ENCODE data around the gene SMIM27.

The SMIM27 gene

DNA sequence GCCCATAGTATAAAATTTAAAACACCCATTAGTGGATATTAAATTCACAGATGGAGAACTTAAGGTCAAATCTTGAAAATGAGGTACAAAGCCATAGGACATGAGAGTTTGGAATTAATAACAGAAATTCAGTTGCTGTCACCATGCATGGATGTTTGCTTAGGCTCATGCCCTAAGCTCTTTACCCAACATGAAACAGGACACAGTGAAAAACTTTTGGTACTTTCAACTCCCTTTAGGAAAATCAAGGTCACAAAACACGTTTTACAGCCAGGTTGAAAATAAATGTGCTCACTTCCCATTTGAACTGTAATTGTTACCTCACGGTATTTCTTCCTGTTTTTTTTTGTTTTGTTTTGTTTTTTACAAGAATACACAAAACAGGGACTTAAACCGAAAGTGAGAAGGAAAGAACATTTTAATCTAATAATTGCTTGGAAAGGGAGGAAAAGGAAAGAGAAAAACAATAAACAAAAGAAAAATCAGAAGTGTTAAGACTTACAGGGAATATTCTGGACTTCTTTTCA, 6.3 kb downstream of the SMIM27 start:
- no peak for DNase-seq (ENCODE audit: low spot score)

DNA sequence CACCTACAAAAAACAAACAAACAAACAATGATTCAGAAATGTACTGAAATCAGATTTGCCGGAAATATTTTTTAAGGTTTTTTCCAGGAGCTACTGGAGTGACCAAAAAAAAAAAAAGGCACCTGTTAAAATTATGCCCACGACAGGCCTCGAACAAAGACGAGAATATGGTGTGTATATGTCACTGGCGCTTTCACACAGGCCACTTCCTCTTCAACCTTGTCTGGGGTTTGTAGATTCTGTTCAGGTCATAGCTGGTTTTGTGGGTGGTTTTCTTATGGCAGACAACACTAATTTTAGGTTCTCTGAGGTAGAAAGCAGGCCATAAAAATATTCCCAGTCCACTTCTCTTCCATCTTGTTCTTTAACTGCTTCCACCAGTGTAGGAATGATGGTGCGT, 13.8 kb downstream of the SMIM27 start:
- no peak for DNase-seq (ENCODE audit: low spot score)

GRCh38 chr9:32566770-32567169, 14.6 kb downstream of the SMIM27 start:
- no peak for DNase-seq (ENCODE audit: low spot score)

DNA sequence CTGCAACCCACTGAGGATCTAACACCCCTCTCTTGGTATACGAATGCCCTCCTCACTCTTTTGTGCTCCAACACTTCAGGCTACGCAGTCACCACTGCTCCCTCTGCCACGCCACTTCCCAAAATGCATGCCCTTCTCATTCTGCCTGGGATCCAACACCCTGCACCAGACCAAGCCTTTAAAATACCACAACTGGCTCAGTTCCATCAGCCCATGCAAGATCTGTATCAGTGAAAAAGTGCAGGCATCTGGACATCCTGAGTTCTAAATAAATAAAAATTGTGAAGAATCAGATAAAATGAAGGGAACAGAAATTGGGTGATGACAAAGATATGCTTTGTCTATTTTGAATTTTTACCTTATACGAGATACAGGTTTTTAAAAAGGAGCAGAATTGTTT, 18.1 kb downstream of the SMIM27 start:
- DNase-seq (ENCODE audit: low spot score): no peak

GRCh38 chr9:32571969-32572899, 20.1 kb downstream of the SMIM27 start:
- DNase-seq (ENCODE audit: low spot score): peak; percentile 75

GRCh38 chr9:32572900-32573523, 20.9 kb downstream of the SMIM27 start, which contains the start of gene NDUFB6:
Gene NDUFB6 (minus strand): TSS chr9:32573159. CDS start chr9:32573060, 99 bp downstream.
- DNase-seq (ENCODE audit: low spot score): peak; percentile 97

DNA sequence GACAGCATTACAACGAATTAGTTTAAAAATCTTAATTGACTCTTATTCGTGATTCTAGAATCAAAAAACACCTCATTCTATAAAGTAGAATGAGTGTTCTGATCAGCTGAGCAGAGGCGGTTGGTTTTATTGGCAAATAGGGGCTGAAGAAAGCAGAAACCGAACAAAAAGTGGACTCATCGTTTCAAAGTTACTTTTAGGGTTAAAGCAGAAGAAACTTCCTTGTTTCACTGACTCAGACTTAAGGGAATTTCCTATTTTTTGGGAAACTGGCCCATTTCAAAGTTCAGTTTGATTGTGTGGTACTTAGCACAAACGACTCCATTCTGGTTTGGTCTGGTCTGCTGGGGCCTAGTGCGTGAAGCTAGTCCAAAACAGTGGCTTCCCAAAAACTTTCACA, 21.7 kb downstream of the SMIM27 start:
- no peak for DNase-seq (ENCODE audit: low spot score)

- DNase-seq (ENCODE audit: low spot score): no peak
These were observed 22.7 kb downstream of the SMIM27 start for GRCh38 chr9:32574858-32575257.

DNA sequence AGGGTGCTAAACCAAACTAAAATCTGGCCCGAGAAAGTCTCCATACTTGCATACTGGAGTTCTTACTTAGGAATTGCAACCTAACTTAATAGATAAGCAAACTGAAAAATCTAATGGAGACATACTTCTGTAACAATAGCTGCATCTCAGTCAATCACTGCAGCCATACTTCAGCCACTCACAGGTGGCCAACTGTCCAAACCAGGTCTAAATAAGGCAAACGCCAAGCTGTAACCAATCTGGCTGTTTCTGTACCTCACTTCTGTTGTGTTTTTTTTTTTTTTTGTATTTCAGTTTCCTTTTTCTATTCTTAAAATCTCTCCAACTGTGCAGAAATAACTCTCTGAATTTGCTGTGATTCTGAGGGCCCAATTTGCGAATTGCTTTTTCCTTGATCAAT, 25.2 kb downstream of the SMIM27 start:
- no peak for DNase-seq (ENCODE audit: low spot score)

DNA sequence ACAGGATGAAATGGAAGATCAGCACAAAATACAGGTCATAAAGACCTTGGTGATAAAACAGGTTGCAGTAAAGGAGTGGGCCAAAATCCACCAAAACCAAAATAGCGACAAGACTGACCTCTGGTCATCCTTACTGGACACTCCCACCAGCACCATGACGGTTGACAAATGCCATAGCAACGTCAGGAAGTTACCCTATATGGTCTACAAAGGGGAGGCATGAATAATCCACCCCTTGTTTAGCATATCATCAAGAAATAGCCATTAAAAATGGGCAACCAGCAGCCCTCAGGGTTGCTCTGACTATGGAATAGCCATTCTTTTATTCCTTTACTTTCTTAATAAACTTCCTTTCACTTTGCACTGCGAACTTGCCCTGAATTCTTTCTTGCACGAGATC, 26.8 kb downstream of the SMIM27 start:
- DNase-seq (ENCODE audit: low spot score): no peak

DNA sequence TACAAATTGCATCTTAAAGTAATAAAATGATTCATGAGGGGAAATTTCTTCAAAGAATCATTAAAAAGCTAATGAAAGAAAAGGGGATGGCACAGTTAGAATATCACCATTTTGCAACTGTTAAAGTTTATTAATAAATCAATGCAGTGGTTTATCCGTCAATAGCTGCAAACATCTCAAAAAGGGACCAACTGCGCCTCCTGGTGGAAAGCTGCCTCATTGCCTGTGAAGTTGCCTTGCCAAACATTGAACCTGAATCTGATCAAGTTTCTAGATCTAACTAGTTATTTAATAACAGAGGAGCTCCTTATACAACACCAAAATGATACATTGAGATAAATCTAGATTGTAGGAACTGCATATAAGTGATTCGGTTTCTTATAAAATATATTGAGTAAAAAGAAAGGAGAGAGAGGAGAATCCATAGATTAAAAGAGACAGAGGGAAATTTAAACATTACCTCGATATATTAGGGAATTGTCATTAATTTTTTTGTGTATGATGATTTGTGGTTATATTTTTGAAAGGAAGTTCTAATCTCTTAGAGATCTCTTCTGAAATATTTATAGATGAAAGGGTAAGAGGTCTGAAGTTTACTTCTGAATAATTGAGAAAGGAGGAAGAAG, 27.7 kb downstream of the SMIM27 start:
- peak; percentile 69 for DNase-seq (ENCODE audit: low spot score)

DNA sequence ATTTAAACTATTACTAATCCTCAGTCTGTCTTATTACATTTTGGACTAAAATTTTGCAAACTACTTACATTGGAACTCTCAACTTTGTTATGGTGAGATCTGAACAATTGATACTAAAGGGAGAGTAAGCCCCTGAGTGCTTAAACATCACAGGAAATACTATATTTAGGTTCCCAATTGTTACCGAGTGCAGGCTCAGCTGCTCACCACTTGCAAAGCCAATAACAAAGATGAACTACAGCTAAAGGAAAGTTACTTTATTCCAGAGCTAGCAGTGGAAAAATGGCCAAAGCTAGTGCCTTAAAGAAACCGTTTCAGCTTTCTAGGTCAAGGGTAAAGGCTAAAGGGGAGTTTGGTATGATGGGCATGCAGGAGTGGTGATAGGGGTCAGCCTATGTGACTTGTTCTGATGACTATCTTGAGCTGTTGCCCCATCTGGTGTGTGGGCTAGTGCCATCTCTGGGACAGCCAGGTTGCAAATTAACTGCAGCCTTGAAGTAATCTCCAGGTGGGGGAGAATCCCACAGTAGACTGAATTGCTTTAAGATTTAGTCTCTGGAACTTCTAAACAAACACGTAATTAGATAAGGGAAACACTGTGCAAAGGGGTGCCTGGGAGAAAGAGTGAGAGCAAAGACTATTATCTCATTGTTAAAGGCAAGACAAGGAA, 28.6 kb downstream of the SMIM27 start:
- DNase-seq (ENCODE audit: low spot score): no peak

DNA sequence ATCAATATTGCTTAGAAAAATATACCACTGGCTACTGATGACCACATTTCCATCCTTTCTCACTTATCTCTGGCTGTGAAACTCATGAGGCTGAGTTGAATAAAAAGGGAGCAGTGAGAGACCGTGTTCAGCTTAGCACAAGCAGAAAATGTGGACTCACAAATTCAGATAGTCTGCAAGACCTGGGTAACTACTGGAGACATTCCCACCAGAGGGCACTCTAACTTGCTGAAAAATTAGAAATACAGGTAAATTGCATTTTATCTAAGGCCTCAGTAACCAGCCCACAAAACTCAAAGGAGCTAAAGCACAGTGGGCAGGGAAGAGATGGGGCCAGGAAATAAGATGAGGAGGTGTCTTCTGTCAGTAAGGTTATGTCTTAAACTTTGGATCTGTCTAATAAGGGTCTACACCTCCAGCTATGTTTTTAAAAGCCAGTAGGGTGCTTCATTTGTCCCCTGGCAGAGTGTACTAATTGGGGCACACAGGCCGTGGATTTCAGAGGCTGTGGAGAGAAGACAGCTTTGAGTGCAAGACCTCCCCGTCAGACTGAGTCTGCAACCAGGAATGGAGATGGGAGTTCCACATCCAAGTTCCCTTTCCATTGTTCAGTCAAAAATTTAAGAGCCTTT, 29.5 kb downstream of the SMIM27 start:
- DNase-seq (ENCODE audit: low spot score): peak; percentile 52

GRCh38 chr9:32584784-32585183, 32.7 kb downstream of the SMIM27 start:
- DNase-seq (ENCODE audit: low spot score): no peak

GRCh38 chr9:32587901-32588300, 35.8 kb downstream of the SMIM27 start:
- DNase-seq (ENCODE audit: low spot score): no peak

DNA sequence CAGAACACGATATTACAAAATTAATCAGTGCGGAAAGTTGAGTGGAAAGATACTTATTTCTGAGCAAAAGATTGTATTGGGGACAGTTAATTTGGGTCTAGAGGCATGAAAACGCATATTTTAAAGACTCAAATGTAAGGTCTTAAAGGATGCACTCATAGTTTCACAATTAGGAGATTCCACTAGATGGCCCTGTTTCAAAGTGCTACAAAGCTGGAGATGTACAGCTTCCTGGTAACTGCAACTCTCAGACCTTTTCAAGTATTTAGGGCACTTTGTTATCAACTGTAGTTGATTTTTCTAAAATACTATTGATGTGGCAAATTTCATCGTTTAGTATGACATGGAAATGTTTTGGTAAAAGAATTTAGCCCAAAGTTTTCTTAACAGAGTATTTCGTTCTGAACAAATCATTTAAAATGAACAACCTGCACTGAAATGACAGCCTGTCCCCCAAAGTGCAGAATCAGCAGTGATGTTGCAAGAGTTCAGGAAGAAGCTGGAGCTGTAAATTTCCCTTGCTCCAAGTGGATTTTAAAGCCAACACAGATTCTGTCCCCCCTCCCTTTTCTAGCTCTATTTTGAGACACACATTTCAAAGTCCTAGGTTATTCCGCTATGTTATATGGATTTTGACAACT, 37.1 kb downstream of the SMIM27 start:
- DNase-seq (ENCODE audit: low spot score): peak; percentile 33

DNA sequence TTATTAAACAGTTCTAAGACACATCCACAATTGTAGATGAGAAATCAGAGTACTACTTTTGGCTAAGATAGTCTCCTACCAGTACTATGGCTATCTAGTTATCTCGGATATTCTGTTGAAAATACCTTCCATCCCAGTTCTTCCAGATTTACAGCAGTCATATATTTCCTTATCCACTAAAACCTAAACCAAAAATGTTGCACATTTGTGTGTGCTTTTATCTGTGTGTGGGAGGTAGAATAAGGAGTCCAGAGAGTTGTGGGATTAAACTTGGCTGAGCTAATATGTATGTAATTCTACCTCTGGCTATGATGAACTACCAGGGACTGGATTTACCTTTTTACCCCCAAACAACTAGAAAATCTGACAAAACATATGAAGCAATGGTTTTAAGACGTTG, 38.3 kb downstream of the SMIM27 start:
- DNase-seq (ENCODE audit: low spot score): no peak

- no peak for DNase-seq (ENCODE audit: low spot score)
These were observed 38.8 kb downstream of the SMIM27 start for GRCh38 chr9:32590898-32591297.

GRCh38 chr9:32596096-32596865, 44.2 kb downstream of the SMIM27 start:
- DNase-seq (ENCODE audit: low spot score): no peak

GRCh38 chr9:32596936-32597335, 44.8 kb downstream of the SMIM27 start:
- no peak for DNase-seq (ENCODE audit: low spot score)
